ENCODE results near the gene DGKH. TPM values are rescaled to one million over a fixed set of nuclear protein-coding genes. Genes with fewer than 3 reads are reported as not detected.
A peak's percentile ranks its signal among the peaks of the same experiment; 100 is the strongest.

Gene DGKH
- total RNA-seq, 2 donors from 2014 or later = 7.4 to 21.1 TPM

DNA sequence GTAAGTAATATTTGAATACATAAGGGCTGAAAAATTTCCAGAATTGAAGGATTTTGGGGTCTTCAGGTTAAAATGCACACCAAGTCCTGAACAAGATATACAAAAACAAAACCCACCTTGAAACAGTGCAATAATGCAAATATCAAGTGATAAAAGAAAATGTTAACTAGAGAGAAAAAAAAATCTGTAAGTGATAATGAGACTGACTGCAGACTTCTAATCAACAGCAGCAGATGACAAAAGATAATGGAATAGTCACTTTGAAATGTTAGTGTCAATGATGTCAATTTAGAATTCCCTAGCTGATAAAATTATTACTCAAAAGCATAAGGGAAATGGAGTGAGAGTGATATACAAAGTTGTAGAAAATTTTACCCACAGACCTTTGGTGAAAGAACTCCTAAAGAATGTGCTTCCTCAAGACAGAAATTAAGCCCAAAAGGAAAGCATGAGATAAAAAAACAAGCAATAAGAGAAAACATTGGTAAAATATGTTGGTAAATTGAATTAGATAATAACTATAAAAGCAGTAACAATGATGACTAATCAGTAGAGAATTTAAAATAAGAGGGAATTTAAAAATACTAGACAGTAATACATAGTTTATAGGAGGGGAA, 12.4 kb upstream of the DGKH start:
- Mint-ChIP-seq H3K36me3 (no peaks in the 10 kb centered on the region), H3K4me3 (no peak overlapping the region), H3K27ac (no peak overlapping the region), H3K4me1 (ENCODE audit: low read depth in 2 of 2) (peaks cover 17 to 18% of the 10 kb centered on the region in 2 donors), H3K27me3 (peaks cover 27 to 29% of the 10 kb centered on the region in 2 donors), H3K9me3 (peaks cover 4% of the 10 kb centered on the region)
- DNase-seq (ENCODE audit: low spot score) = no peak
- ATAC-seq = no peak

DNA sequence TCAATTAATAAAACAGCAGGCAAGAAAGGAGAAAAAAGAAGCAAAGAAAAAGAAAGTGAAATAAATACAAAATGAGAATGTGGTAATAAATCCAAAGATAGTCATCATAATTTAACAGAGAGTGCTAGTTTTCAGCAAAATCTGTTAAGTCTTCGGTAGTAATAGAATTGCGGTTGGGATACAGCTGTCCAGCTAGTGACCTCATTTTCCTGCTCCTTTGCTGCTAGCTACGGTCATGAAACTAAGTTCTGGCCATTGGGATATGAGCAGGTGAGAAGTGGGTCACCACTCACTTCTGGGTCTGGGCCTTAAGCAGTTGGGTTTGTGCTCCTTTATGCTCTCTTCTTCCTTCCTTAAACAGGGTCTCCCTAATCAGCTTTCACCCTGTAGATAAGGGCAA, 11.7 kb upstream of the DGKH start:
- peaks cover 1% of the 10 kb centered on the region for H3K36me3 Mint-ChIP-seq
- peaks cover 4% of the 10 kb centered on the region for H3K9me3 Mint-ChIP-seq
- ATAC-seq (no peak), DNase-seq (ENCODE audit: low spot score) (no peak)
- peaks cover 31 to 33% of the 10 kb centered on the region in 2 donors for H3K27me3 Mint-ChIP-seq
- H3K27ac Mint-ChIP-seq = no peak overlapping the region
- H3K4me1 Mint-ChIP-seq (ENCODE audit: low read depth in 2 of 2) = peaks cover 20 to 21% of the 10 kb centered on the region in 2 donors
- no peak overlapping the region for H3K4me3 Mint-ChIP-seq

DNA sequence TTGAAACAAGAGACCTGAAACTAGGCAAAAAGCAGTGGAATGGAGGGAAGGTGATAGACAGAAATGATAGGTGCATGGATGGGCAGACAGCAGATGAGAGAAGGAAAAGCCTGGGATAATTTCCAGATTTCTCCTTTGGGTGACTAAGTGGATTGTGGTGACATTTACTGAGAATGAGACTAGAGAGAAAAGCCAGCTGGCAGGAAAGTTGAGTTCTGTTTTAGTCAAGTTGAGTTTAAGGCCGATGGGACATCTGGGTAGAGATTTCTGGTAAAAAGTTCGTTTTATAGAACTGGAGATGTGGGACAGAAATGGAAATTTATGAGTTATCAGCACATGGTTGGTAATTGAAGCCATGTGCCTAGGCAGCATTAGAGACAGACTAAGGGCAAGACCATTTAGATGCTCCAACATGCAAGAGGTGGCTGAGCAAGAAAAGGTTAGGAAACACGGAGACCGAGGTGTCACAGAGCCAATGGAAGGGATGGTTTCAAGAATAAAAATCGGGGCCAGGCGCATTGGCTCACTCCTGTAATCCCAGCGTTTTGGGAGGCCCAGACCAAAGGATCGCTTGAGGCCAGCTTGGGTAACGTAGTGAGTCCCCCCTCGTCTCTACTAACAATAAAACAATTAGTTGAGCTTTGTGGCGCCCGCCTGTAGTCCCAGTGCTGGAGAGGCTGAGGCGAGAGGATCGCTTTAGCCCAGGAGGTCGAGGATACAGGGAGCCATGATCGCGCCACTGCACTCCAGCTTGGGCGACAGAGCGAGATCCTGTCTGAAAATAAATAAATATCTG, 9.6 kb upstream of the DGKH start:
- H3K4me1 Mint-ChIP-seq (ENCODE audit: low read depth in 2 of 2) = peaks cover 25 to 26% of the 10 kb centered on the region in 2 donors
- peaks cover 6% of the 10 kb centered on the region for H3K36me3 Mint-ChIP-seq
- no peak for DNase-seq (ENCODE audit: low spot score)
- peak overlapping the region; percentile 34 to 63 for H3K27ac Mint-ChIP-seq
- H3K4me3 Mint-ChIP-seq = peak overlapping the region; percentile 85
- no peak for ATAC-seq
- H3K9me3 Mint-ChIP-seq = peaks cover 4% of the 10 kb centered on the region
- H3K27me3 Mint-ChIP-seq = peaks cover 36 to 41% of the 10 kb centered on the region in 2 donors

DNA sequence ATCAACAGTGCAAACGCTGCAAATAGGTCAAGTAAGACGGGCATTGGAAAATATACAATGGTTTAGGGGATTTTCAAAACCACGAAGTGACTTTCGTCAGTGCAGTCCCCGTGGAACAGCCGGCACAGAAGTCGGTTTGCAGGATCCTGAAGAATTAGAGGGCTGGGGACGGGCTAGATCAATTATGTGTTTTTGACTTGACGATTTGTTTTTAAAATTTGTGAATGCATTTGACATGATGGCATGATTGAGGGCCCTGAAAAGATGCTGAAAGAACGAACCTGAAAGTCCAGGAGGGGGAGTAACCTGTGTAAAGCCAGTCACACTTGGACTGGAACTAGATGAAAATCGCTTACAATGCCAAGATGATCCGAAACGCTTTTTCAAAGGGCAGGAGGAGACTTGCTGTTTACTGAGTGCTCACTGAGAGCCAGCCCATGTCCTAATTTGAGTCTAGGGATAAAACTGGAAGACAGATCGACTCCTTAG, 8.9 kb upstream of the DGKH start:
- Mint-ChIP-seq H3K27me3 (peaks cover 41 to 47% of the 10 kb centered on the region in 2 donors), H3K4me1 (ENCODE audit: low read depth in 2 of 2) (peaks cover 25 to 26% of the 10 kb centered on the region in 2 donors), H3K4me3 (peak overlapping the region; percentile 85), H3K27ac (peak overlapping the region; percentile 34 to 63), H3K36me3 (peaks cover 6% of the 10 kb centered on the region), H3K9me3 (peaks cover 4% of the 10 kb centered on the region)
- DNase-seq (ENCODE audit: low spot score) (no peak), ATAC-seq (no peak)

DNA sequence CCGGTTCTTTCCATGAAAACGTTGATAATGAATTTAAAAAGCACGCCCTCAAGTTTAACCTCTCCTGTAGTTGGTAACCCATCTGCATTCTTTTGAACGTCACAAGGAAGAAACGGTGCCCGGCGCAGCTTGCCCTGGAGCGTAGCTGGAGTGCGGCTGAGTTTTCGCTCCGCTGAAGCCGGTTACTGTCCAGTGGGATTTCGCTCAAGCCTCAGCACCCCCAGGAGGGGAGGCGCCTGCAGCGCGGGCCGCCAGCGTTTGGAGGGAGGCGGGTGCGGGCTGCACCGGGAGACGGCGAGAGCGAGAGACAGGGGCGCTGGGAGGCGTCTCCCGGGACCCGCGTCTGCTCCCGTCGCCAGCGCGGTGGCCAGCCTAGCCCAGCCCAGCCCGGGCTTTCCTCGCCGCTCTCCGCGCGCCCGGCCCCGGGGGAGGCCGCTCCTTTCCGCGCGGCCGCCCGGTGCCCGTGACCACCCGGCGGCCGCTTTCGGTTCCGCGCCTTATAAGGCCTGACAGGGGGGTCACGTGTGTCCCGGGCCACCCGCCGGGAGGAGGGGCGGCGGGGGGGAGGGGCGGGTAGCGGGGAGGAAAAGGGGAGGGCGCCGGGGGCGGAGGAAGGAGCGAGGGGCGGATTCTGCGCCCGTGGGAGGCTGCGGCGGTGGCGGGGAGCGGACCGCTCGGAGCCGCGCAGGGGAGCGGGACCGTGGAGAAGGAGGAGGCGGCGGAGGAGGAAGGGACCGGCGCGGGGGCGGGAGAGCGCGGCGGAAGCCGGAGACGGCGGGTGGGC, 8.3 kb upstream of the DGKH start:
- Mint-ChIP-seq H3K4me1 (ENCODE audit: low read depth in 2 of 2) (peaks cover 25 to 26% of the 10 kb centered on the region in 2 donors), H3K27ac (peak overlapping the region; percentile 34 to 63), H3K9me3 (peaks cover 4% of the 10 kb centered on the region), H3K4me3 (peak overlapping the region; percentile 85), H3K27me3 (peaks cover 45 to 50% of the 10 kb centered on the region in 2 donors), H3K36me3 (peaks cover 6% of the 10 kb centered on the region)
- ATAC-seq = peak; percentile 91 to 94
- peak; percentile 86 for DNase-seq (ENCODE audit: low spot score)

DNA sequence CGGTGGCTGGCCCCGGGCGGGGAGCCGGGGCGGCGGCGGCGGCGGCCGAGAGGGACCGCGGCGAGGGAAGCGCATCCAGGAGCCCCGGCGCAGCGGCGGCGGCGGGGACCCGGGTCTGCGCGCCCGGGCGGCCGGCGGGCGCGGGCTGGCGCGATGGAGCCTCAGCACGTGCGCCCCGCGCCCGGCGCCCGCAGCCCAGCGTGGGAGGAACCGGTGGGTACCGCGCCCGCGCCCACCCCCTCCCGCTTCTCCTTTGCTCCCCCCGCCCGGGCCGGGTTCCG, 7.8 kb upstream of the DGKH start:
- ATAC-seq = no peak
- no peak overlapping the region for H3K27ac Mint-ChIP-seq

DNA sequence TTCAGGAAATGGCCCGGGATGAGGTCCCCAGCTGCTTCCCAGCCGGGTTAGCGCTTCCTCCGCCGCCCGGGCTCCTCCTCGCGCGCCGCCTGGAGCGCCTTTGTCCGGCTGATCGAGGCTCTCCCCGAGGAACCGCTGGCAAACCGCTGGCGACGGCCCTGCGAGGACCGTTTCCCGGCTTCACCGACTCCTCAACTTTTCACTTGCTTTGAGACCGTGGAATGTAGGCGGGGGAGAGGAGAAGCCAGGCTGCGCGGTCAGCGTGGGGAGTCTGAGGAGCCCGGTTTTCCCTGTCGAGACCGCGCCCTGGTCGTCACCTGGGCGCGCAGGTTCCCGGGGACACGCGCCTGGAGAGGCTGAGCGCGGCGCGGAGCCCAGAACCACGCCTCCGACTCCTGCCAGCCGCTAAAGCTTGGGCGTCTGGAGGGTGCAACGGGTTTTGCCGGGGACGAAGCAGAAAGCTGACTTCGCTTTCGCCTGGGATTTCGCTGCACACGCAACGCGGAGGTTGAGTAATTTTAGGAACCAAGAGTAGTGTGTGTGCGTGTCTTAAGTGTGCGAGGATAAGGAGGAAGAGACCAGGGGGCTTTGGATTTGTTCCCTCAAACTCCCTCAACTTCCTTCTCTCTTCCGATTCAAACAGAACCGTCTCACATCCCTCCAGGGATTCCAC, 7.3 kb upstream of the DGKH start:
- Mint-ChIP-seq H3K27me3 (peaks cover 44 to 51% of the 10 kb centered on the region in 2 donors), H3K27ac (peak overlapping the region; percentile 5 to 48), H3K9me3 (no peaks in the 10 kb centered on the region), H3K4me3 (peak overlapping the region; percentile 88), H3K4me1 (ENCODE audit: low read depth in 2 of 2) (peaks cover 25 to 26% of the 10 kb centered on the region in 2 donors), H3K36me3 (peaks cover 6% of the 10 kb centered on the region)
- ATAC-seq (peak in 1 of 2 donors; percentile 29), DNase-seq (ENCODE audit: low spot score) (no peak)

More for the DNA sequence above, 7.8 kb upstream of the DGKH start:
- Mint-ChIP-seq H3K27me3 (peaks cover 45 to 51% of the 10 kb centered on the region in 2 donors), H3K4me3 (no peak overlapping the region), H3K36me3 (peaks cover 6% of the 10 kb centered on the region), H3K4me1 (ENCODE audit: low read depth in 2 of 2) (peaks cover 25 to 26% of the 10 kb centered on the region in 2 donors), H3K9me3 (peaks cover 4% of the 10 kb centered on the region)
- DNase-seq (ENCODE audit: low spot score) = no peak

DNA sequence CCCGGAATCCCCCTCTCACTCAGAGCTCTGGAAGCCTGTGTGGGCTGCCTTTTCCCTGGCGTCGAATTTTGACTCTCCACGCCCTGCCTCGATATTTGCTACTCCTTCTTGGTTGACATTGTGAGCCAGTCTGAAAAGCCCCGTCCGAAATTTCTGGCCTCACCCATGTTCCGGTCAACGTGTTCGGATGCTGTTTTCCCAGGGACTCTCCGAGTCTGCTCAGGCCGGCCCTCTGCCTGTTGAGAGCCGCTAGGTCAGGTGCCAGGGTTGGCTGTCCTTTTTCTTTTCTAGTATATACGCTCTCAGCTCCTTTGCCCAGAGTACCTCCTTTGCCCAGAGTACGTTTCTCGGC, 6.8 kb upstream of the DGKH start:
- H3K4me1 Mint-ChIP-seq (ENCODE audit: low read depth in 2 of 2) = peaks cover 25 to 26% of the 10 kb centered on the region in 2 donors
- peak overlapping the region; percentile 5 to 48 for H3K27ac Mint-ChIP-seq
- peaks cover 42 to 50% of the 10 kb centered on the region in 2 donors for H3K27me3 Mint-ChIP-seq
- DNase-seq (ENCODE audit: low spot score) (no peak), ATAC-seq (no peak)
- H3K9me3 Mint-ChIP-seq = no peaks in the 10 kb centered on the region
- peak overlapping the region; percentile 88 for H3K4me3 Mint-ChIP-seq
- peaks cover 6% of the 10 kb centered on the region for H3K36me3 Mint-ChIP-seq

DNA sequence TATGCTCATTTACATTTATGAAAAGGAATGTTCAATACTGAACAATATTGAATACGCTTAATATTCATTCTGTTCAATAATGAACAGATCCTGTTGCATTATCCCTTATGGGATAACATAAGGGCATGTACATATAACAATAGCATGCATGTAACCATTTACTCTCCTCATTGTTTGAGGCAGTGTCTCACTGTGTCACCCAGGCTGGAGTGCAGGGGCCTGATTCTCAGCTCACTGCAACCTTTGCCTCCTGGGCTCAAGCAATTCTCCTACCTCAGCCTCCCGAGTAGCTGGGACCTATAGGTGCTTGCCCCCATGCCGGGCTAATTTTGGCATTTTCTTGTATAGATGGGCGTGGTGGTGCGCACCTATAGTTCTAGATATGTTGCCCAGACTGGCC, 4.8 kb upstream of the DGKH start:
- H3K27me3 Mint-ChIP-seq = peaks cover 35 to 47% of the 10 kb centered on the region in 2 donors
- H3K4me1 Mint-ChIP-seq (ENCODE audit: low read depth in 2 of 2) = peaks cover 25 to 27% of the 10 kb centered on the region in 2 donors
- H3K27ac Mint-ChIP-seq = no peak overlapping the region
- H3K9me3 Mint-ChIP-seq = no peaks in the 10 kb centered on the region
- ATAC-seq = no peak
- peaks cover 6% of the 10 kb centered on the region for H3K36me3 Mint-ChIP-seq
- no peak for DNase-seq (ENCODE audit: low spot score)
- H3K4me3 Mint-ChIP-seq = no peak overlapping the region

DNA sequence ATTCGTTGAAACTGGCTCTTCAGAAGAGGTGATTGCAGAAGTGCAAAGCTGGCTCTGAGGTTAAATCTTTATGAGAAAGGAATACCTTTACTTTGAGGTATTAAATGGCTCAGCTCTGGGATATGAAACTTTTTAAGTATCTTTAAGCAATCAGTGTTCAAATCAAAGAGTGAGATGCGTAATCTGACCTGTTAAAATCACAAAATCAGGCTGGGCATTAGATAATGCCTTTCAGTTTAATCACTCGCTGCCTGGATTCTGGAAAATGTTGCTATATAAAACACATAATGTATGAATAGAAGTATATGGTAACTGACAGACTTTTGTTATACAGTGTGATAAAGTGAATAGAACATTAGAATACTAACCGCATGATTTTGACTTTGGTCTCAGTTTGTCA, 2.0 kb upstream of the DGKH start:
- peaks cover 10% of the 10 kb centered on the region for H3K36me3 Mint-ChIP-seq
- H3K9me3 Mint-ChIP-seq = no peaks in the 10 kb centered on the region
- H3K27ac Mint-ChIP-seq = no peak overlapping the region
- DNase-seq (ENCODE audit: low spot score) (no peak), ATAC-seq (no peak)
- peaks cover 14 to 15% of the 10 kb centered on the region in 2 donors for H3K4me1 Mint-ChIP-seq (ENCODE audit: low read depth in 2 of 2)
- H3K27me3 Mint-ChIP-seq = peaks cover 33 to 51% of the 10 kb centered on the region in 2 donors
- no peak overlapping the region for H3K4me3 Mint-ChIP-seq

DNA sequence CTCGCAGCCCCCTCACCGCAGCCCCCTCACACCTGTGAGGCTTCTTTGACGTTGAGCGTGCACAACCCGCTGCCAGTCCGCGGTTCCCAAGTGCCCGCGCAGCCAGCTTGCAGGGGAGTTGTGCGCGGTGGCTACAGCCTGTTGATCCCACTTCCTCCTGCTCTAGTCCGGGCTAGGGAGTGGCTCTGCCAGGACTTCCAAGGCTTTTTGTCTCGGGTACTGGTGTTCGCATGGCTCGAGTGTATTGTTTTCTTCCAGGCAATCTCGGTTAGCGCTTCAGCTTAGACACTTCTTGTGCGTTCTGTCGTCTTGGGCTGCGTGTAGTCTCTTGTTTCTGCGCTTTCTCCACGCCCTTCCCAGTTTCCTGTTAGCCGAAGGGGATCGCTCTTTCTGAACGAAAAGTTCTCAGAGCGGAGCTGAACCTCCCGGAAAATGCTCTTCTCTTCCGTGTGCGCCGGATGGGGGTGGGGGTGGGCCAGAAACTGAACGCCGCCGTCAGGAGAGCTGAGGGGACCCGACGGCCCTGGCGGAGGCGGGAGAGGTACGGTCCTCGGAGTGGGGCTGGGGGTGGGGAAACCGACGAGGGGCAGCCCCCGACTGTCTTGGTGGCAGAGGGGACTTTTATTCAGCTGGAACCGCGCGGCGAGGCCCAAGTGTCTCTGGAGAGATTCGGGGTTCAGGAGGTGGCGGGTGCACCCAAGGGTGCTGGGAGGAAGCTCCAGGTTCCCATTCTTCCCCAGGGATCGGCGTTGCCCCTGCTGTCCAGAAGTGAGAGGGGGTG, 697 bp upstream of the DGKH start:
- H3K9me3 Mint-ChIP-seq = no peaks in the 10 kb centered on the region
- DNase-seq (ENCODE audit: low spot score) (no peak), ATAC-seq (peak; percentile 43 to 62)
- peaks cover 4% of the 10 kb centered on the region for H3K36me3 Mint-ChIP-seq
- peaks cover 32 to 45% of the 10 kb centered on the region in 2 donors for H3K27me3 Mint-ChIP-seq
- H3K4me3 Mint-ChIP-seq = peak overlapping the region; percentile 73
- peak overlapping the region in 1 of 2 donors; percentile 39 for H3K27ac Mint-ChIP-seq
- peaks cover 6 to 8% of the 10 kb centered on the region in 2 donors for H3K4me1 Mint-ChIP-seq (ENCODE audit: low read depth in 2 of 2)

DNA sequence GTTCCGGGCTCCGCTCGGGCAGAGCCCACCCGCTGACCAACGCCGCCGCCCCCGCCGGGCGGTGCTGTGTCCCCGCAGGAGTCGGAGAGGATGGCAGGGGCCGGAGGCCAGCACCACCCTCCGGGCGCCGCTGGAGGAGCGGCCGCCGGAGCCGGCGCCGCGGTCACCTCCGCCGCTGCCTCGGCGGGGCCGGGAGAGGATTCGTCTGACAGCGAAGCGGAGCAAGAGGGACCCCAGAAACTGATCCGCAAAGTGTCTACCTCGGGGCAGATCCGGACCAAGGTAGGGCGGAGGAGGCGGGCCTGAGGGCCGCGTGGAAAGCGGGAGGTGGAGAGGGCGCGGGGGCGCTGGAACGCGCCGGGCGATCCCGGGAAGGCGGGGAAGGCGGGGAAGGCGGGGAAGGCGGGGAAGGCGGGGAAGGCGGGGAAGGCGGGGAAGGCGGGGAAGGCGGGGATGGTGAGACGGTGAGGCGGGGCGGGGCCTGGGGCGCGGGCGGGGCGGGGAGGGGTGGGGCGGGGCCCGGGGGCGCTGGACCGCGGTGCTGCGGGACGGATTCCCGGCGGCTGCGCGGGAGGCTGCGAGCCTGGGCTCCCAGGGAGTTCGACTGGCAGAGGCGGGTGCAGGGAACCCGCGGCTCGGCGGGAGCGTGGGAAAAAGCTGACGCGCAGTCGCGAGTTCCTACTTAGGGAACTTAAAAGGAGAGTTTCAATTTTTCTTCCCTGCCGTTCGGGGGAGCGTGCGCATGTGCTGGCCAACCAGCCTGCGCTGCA, 421 bp downstream of the DGKH start:
- peaks cover 33 to 44% of the 10 kb centered on the region in 2 donors for H3K27me3 Mint-ChIP-seq
- ATAC-seq = peak; percentile 80 to 85
- peaks cover 6 to 8% of the 10 kb centered on the region in 2 donors for H3K4me1 Mint-ChIP-seq (ENCODE audit: low read depth in 2 of 2)
- H3K36me3 Mint-ChIP-seq = peaks cover 4% of the 10 kb centered on the region
- no peak overlapping the region for H3K27ac Mint-ChIP-seq
- peak overlapping the region; percentile 73 for H3K4me3 Mint-ChIP-seq
- no peaks in the 10 kb centered on the region for H3K9me3 Mint-ChIP-seq
- peak; percentile 76 for DNase-seq (ENCODE audit: low spot score)
